Hippocampal formation (tissue), 2 donors: Measurements from ENCODE around the gene TMCC2.

Experiments
- DNase-seq, 2 donors: peaks; one replicate each; lab custom pipeline; 2025; lab: John Stamatoyannopoulos, UW

TMCC2 gene

GRCh38 chr1:205260948-205261732, 33.4 kb downstream of the TMCC2 start:
- no peak for DNase-seq

DNA sequence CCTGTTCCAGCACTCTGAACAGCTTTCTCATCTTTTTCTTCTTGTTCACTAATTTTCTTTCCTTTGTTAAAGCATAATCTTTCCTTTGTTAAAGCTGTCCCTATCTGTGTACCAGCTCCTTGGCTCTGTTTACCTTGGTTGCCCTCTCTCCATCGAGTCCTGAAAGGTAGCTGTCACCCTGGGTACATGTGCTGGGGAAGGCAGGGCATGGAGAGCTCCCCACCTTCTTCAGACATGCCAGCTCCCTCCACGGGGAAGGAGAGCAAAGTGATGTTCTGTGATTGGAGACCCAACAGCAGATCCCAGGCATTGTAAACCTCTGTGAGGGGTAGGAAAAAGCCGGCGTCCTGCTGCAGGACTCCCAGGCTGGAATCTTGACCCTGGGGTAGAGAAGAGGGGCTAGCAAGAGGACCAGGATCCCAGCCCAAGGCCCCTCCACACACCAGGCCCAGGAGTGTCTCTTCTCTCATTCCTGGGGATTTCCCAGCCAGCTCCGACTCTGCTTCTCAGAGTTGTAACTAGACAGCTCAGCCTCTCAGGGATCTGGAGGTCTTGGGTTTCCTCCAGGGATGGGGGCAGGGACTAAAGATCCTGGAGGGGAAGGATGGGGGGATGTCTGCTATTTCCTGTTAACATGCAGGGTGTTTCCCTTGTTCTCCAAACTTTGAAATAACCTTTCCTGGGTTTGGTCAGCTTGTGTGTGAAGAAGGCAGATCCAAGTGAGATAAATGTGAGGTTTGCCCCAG, 34.4 kb downstream of the TMCC2 start:
- DNase-seq = no peak

- no peak for DNase-seq
Measured at GRCh38 chr1:205262731-205263171, 35.0 kb downstream of the TMCC2 start.

- no peak for DNase-seq
Measured at GRCh38 chr1:205263580-205264190, 35.9 kb downstream of the TMCC2 start.

- DNase-seq = no peak
Measured at GRCh38 chr1:205266611-205267305, 39.0 kb downstream of the TMCC2 start.

GRCh38 chr1:205267306-205267902, 39.7 kb downstream of the TMCC2 start:
- no peak for DNase-seq

GRCh38 chr1:205268846-205269680, 41.3 kb downstream of the TMCC2 start:
- DNase-seq = no peak

GRCh38 chr1:205269711-205270110, 42.0 kb downstream of the TMCC2 start:
- no peak for DNase-seq

DNA sequence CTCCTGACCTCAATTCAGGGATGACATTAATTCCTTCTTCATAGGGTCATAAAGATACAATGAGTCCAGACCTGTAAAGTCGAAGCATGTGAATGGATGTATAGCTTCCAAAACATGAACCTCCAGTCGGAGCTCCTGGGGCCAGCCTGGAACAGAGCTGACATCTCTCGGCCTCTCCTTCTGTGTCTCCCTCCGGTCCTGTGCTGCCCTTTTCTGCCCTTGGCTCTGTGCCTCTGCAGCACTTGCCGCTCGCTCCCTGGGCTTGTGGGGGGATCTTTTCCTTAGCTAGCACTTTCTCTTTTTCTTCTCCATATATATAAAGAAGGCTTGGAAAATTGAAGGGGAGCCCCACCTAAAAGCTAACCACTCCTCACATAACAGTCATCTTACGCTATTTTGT, 42.5 kb downstream of the TMCC2 start:
- no peak for DNase-seq

GRCh38 chr1:205270764-205271163, 43.0 kb downstream of the TMCC2 start:
- DNase-seq = peak; percentile 48 to 59

DNA sequence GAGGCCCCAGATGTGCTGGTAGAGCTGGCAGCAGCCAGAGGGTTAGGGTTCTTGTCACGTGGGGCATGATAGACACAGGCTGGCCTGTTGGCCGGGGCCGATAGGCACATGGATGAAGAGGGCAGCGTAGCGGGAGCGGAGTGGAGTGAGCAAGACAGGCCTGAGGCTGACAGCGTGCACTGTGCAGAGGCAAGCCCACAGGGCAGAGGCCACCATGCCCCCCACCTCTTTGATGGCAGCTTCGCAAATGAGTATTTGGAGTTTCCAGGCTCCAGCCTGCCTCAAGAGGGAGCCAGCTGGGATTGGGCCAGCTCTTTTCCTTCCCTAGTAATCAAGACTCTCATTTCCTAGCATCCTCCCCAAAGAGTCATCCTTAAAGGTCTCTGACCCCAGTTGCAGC, 43.5 kb downstream of the TMCC2 start:
- DNase-seq = peak in 1 of 2 donors; percentile 59

DNA sequence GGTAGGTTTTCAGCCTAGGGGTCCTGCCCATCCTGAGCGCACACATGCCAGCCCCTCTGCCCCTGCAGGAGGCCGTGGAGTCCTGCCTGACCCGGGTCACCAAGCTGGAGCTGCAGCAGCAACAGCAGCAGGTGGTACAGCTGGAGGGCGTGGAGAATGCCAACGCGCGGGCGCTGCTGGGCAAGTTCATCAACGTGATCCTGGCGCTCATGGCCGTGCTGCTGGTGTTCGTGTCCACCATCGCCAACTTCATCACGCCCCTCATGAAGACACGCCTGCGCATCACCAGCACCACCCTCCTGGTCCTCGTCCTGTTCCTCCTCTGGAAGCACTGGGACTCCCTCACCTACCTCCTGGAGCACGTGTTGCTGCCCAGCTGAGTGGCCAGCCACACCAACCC, 44.0 kb downstream of the TMCC2 start:
- no peak for DNase-seq

DNA sequence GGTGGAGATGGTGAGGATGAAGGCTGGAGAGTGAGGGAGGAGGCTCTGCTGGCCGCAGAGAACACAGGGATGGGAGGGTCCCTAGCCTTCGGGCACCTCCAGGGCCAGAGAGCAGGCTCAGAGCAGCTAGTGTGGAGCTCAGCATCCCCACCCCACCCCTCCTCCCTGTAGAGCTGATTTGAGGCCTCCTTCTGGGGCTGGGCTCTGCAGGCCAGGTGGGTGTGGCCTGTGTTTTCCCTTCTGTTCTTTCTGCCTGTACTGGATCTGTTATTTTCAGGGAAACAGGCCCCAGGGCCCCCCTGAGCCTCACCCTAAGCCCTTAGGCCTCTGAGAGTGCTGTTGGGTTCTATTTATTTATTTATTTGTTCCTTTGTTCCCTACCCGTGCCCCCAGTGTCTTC, 44.8 kb downstream of the TMCC2 start:
- DNase-seq = no peak

GRCh38 chr1:205273551-205273982, 45.8 kb downstream of the TMCC2 start:
- DNase-seq = peak; percentile 67 to 85

DNA sequence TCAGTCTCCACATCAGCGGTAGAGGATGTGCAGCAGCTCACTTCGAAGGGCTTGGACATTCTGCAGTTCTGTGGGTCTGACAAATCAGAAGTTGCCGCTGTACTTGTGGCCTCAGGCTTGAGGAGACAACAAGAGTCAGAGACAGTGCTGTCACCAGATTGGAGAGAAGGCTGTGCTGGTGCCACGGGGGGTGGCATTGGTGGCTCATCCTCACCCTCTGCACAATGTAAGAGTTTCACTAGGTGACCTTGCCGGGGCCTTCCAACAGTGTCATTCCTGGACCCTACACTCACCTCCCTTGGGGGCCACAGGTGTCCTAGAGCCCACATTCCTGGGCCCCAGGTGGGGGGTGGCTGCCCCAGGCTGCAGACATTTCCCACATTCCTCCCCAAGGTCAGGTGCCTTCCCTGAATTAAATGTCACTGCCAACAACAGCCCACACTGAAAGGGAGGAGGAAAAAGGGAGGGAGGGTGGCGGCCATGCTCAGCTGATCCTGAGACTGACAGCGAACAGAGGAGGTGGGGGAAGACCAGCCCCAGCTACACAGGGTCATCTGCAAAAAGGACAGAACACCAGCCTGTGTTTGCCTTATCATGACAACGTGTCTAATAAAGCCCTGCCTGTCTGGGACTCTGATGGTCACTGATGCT, 46.4 kb downstream of the TMCC2 start:
- DNase-seq = no peak

DNA sequence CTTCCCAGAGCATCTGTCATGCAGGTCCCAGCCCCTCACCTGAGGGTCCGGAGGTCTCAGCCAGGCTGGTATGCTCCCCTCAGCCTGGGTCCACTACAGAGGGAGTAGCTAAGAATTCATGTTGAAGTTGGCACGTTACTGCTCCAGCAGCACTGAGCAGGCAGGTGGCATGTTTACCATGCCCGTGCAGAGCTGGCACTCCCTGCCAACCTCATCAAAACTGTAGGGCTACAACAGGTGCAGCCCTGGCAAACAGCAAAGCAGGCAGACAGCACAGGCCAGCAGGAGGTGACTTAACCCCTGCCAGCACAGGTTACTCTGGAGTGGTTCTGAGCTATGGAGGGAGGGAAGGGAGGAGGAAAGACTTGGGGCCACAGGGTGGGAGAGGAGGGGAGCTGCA, 47.4 kb downstream of the TMCC2 start:
- no peak for DNase-seq

GRCh38 chr1:205275916-205276688, 48.4 kb downstream of the TMCC2 start:
- DNase-seq = peak in 1 of 2 donors; percentile 46

GRCh38 chr1:205276689-205277065, 48.9 kb downstream of the TMCC2 start:
- DNase-seq = no peak

GRCh38 chr1:205279986-205280385, 52.2 kb downstream of the TMCC2 start:
- DNase-seq = no peak
